OCI-LY7 (cell line): ENCODE results near the gene ARHGAP18.

ENCODE experiments used
- CTCF ChIP-seq: fragments of 200-600 bp; sonication (generic); conservative IDR thresholded peaks from 2 replicates; pipeline ENCODE4 v1.5.1; 2014; ENCODE audit warnings: mild to moderate bottlenecking, antibody characterized with exemption, low read length, moderate library complexity, mixed read lengths
- EZH2phosphoT487 ChIP-seq: fragments of 200-600 bp; sonication (generic); IDR thresholded peaks from 2 replicates; pipeline ENCODE4 v1.6.1; 2018; ENCODE audit warnings: low read depth, borderline replicate concordance, mild to moderate bottlenecking, mixed run types, antibody characterized with exemption, low read length, moderate library complexity, mixed read lengths

- no peak for TF ChIP-seq CTCF
- TF ChIP-seq EZH2phosphoT487 = no peak
Measured at GRCh38 chr6:129542705-129543104, 167.3 kb downstream of the ARHGAP18 start.
